Measurements from ENCODE around the gene THY1.

Gene THY1

DNA sequence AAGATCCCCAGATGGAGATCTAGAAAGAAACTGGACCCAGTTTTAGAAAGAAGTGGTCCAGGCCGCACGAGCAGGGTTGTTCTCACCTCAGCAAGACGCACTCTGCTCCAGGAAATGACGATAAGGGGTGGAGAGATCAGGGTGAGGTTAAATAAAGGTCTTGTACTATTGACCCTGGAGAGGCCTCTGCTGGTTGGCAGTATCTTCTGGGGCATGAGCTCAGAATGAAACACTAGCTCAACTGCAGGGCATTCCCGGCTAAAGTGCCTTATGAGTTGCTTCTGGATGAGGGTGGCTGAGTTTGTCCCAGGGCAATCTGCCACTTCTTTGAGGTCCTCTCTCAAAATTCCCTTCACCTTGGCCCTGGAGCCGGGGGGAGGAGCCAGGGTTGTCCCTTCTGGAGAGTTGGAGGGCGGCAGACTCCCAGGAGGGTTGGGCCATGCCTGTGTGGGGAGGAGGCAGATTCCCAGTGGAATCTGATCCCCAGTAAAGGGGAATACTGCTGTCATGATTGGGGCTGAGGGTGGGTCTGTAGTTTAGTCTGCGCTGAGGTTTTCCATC is 52.4 kb downstream of the THY1 start:
- DNase-seq (ENCODE audit: low spot score) = no peak

- no peak for DNase-seq (ENCODE audit: low spot score)
Observed at GRCh38 chr11:119369132-119369925, 53.6 kb downstream of the THY1 start.

- DNase-seq (ENCODE audit: low spot score) = no peak
Observed at GRCh38 chr11:119368121-119369034, 54.6 kb downstream of the THY1 start.

- no peak for DNase-seq (ENCODE audit: low spot score)
Observed at GRCh38 chr11:119367661-119368120, 55.3 kb downstream of the THY1 start.
